Measurements from ENCODE around the gene ELFN1. TPM values are rescaled to one million over a fixed set of nuclear protein-coding genes. Genes with fewer than 3 reads are reported as not detected.

Gene ELFN1
- total and polyA plus RNA-seq, 10 of the 15 experiments (the other 5 are each of a cell fraction or from before 2014, with no cell fraction given), result 0.04 TPM; not detected in 9

DNA sequence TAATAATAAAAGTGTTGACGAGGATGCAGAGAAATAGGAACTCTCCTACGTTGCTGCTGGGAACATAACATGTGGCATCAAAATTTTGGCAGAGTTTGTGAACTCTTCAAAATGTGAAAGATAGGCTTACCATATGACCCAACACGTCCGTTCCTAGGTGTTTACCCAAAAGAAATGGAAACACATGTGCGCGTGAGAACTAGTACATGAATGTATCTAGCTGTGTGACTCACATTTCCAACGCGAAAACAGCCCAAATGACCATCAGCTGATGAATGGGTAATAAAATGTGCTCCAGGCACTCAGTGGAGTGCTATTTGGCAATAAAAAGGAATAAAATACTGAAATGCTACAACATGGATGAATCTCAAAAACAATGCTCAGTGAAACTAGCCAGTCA is 10.4 kb upstream of the ELFN1 start:
- intact Hi-C loops (cut with micrococcal nuclease; ENCODE audit: unreplicated experiment), result no loop called here
- BruUV-seq (replicated peaks), result no TSS peak
- H3K4me3 ChIP-seq, result no peak overlapping the region
- H3K9ac ChIP-seq (ENCODE audit: control insufficient read depth, insufficient read depth, low read length), result no peak overlapping the region
- SMC1A ChIA-PET (ENCODE audit: uncharacterized antibody, unreplicated experiment), result no interaction called here
- H3K36me3 ChIP-seq (ENCODE audit: control insufficient read depth in 2 of 2, insufficient read depth in 2 of 2, low read length in 1 of 2), result no peaks in the 10 kb centered on the region
- RAD21 ChIA-PET (ENCODE audit: unreplicated experiment), result no interaction called here
- H3K27me3 ChIP-seq (replicated peaks in 1 of 2; ENCODE audit: control insufficient read depth in 2 of 2, insufficient read depth in 2 of 2, low read length in 1 of 2), result peaks cover 0 to 1% of the 10 kb centered on the region in 2 experiments; a peak in 1 of 4 replicates
- H3K4me2 ChIP-seq (ENCODE audit: control insufficient read depth, insufficient read depth), result no peak overlapping the region
- ATAC-seq (no peak), DNase-seq (ENCODE audit: low read depth, low spot score) (no peak), FAIRE-seq (no peak)
- no peaks in the 10 kb centered on the region for H4K20me1 ChIP-seq (ENCODE audit: control insufficient read depth, insufficient read depth)
- WGBS (ENCODE audit: insufficient coverage, insufficient replicate concordance, low lambda C conversion rate, missing lambda C conversion rate), result 49% methylated on average over 8 of the region's 8 CpGs
- no peaks in the 10 kb centered on the region for H3K79me2 ChIP-seq (ENCODE audit: control insufficient read depth, insufficient read depth, low read length)
- in situ Hi-C loops (cut with MboI), result loop anchor here (10.0 kb wide), 1 partner anchor 555 kb away; no protein-coding TSS in a partner anchor
- POLR2A ChIA-PET, result no interaction called here
- no peaks in the 10 kb centered on the region for H3K4me1 ChIP-seq (ENCODE audit: control insufficient read depth, insufficient read depth, low read length)
- no peaks in the 10 kb centered on the region for H3K9me3 ChIP-seq (replicated peaks; ENCODE audit: control insufficient read depth, insufficient read depth, low read length)
- H2AFZ ChIP-seq (ENCODE audit: control insufficient read depth, low read depth, low read length), result no peak overlapping the region
- CTCF ChIA-PET, result interaction anchor here (1.2 kb wide), 1 partner anchor 81 kb away, joined by 3 read pairs; no protein-coding TSS in a partner anchor
- TF ChIP-seq RCOR1 (conservative IDR thresholded peaks at IDR 0.05; ENCODE audit: low read depth, low read length), result no peak
- no peak for TF ChIP-seq ETV6 (conservative IDR thresholded peaks at IDR 0.05 in 1 of 2, IDR thresholded peaks at IDR 0.05 in 1 of 2; ENCODE audit: borderline replicate concordance in 1 of 2, low read depth in 1 of 2)
- no peak for TF ChIP-seq RBBP5 (conservative IDR thresholded peaks at IDR 0.05)
- TF ChIP-seq, protein P1, sequence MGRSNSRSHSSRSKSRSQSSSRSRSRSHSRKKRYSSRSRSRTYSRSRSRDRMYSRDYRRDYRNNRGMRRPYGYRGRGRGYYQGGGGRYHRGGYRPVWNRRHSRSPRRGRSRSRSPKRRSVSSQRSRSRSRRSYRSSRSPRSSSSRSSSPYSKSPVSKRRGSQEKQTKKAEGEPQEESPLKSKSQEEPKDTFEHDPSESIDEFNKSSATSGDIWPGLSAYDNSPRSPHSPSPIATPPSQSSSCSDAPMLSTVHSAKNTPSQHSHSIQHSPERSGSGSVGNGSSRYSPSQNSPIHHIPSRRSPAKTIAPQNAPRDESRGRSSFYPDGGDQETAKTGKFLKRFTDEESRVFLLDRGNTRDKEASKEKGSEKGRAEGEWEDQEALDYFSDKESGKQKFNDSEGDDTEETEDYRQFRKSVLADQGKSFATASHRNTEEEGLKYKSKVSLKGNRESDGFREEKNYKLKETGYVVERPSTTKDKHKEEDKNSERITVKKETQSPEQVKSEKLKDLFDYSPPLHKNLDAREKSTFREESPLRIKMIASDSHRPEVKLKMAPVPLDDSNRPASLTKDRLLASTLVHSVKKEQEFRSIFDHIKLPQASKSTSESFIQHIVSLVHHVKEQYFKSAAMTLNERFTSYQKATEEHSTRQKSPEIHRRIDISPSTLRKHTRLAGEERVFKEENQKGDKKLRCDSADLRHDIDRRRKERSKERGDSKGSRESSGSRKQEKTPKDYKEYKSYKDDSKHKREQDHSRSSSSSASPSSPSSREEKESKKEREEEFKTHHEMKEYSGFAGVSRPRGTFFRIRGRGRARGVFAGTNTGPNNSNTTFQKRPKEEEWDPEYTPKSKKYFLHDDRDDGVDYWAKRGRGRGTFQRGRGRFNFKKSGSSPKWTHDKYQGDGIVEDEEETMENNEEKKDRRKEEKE (IDR thresholded peaks at IDR 0.05), result no peak
- TF ChIP-seq, protein P2, sequence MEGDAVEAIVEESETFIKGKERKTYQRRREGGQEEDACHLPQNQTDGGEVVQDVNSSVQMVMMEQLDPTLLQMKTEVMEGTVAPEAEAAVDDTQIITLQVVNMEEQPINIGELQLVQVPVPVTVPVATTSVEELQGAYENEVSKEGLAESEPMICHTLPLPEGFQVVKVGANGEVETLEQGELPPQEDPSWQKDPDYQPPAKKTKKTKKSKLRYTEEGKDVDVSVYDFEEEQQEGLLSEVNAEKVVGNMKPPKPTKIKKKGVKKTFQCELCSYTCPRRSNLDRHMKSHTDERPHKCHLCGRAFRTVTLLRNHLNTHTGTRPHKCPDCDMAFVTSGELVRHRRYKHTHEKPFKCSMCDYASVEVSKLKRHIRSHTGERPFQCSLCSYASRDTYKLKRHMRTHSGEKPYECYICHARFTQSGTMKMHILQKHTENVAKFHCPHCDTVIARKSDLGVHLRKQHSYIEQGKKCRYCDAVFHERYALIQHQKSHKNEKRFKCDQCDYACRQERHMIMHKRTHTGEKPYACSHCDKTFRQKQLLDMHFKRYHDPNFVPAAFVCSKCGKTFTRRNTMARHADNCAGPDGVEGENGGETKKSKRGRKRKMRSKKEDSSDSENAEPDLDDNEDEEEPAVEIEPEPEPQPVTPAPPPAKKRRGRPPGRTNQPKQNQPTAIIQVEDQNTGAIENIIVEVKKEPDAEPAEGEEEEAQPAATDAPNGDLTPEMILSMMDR (IDR thresholded peaks at IDR 0.05 in 2 of 3, conservative IDR thresholded peaks at IDR 0.05 in 1 of 3; ENCODE audit: control insufficient read depth in 2 of 3, extremely low read depth in 1 of 3, insufficient read depth in 1 of 3, low read depth in 3 of 3, low read length in 3 of 3), result no peak
- TF ChIP-seq, protein P3, sequence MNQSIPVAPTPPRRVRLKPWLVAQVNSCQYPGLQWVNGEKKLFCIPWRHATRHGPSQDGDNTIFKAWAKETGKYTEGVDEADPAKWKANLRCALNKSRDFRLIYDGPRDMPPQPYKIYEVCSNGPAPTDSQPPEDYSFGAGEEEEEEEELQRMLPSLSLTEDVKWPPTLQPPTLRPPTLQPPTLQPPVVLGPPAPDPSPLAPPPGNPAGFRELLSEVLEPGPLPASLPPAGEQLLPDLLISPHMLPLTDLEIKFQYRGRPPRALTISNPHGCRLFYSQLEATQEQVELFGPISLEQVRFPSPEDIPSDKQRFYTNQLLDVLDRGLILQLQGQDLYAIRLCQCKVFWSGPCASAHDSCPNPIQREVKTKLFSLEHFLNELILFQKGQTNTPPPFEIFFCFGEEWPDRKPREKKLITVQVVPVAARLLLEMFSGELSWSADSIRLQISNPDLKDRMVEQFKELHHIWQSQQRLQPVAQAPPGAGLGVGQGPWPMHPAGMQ (IDR thresholded peaks at IDR 0.05; ENCODE audit: borderline replicate concordance), result no peak
- no peak for TF ChIP-seq FOXK2 (IDR thresholded peaks at IDR 0.05)
- no peak for TF ChIP-seq IKZF1 (conservative IDR thresholded peaks at IDR 0.05)
- TF ChIP-seq ATF7 (IDR thresholded peaks at IDR 0.05; ENCODE audit: low read depth), result no peak
- no peak overlapping the region for H3K27ac ChIP-seq (ENCODE audit: control insufficient read depth, insufficient read depth)

All from GM12878 (cell line).